OCI-LY1 (cell line): ENCODE measurements around the gene KCNH6.

Experiments used
- EZH2 ChIP-seq: fragments of 200-600 bp; sonication (generic), shearing (Covaris generic); IDR thresholded peaks from 2 replicates; pipeline ENCODE4 v1.8.0; 2017; ENCODE audit warnings: borderline replicate concordance, mixed run types, mild to moderate bottlenecking, antibody characterized with exemption, low read length, moderate library complexity, mixed read lengths
- TF ChIP-seq, protein P1 (sequence below): fragments of 200-600 bp; sonication (generic), shearing (Covaris generic); IDR thresholded peaks from 2 replicates; pipeline ENCODE4 v1.5.1; 2017; ENCODE audit warnings: mild to moderate bottlenecking, antibody characterized with exemption, low read length, moderate library complexity, mixed read lengths

DNA sequence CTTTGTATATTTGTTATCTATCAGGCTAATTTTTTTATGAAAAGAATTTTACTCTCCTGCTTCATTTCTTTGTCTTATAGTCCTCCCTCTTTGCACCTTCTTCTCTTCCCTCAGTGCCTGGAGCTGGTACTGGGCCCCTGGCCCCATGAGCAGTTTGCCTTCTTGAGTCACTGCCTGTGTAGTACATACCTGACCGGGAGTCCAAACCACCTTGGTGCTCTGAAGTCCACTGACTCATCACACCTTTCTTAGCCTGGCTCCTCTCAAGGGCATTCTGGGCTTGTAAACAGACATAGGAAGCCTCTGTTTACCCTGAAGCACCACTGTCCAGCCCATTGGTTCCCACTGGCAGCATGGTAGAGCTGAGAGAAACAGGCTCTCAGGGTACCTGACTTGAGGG is 66.5 kb downstream of the KCNH6 start:
- TF ChIP-seq, protein P1, sequence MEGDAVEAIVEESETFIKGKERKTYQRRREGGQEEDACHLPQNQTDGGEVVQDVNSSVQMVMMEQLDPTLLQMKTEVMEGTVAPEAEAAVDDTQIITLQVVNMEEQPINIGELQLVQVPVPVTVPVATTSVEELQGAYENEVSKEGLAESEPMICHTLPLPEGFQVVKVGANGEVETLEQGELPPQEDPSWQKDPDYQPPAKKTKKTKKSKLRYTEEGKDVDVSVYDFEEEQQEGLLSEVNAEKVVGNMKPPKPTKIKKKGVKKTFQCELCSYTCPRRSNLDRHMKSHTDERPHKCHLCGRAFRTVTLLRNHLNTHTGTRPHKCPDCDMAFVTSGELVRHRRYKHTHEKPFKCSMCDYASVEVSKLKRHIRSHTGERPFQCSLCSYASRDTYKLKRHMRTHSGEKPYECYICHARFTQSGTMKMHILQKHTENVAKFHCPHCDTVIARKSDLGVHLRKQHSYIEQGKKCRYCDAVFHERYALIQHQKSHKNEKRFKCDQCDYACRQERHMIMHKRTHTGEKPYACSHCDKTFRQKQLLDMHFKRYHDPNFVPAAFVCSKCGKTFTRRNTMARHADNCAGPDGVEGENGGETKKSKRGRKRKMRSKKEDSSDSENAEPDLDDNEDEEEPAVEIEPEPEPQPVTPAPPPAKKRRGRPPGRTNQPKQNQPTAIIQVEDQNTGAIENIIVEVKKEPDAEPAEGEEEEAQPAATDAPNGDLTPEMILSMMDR, result no peak
- TF ChIP-seq EZH2, result no peak
